NB4 (cell line): ENCODE measurements around the gene CTCFL.

Experiments
- DNase-seq: peaks from one replicate; pipeline ENCODE4 v3.0.0; 2010; ENCODE audit warnings: low read depth
- H3K4me3 ChIP-seq: one replicate; pipeline ENCODE4 v1.5.1; 2011; ENCODE audit warnings: mild to moderate bottlenecking, low read depth, low read length, moderate library complexity
- MYC ChIP-seq: IDR thresholded peaks from 2 replicates; pipeline ENCODE4 v1.6.1; 2011; ENCODE audit warnings: low read depth, low read length
- POLR2A ChIP-seq: IDR thresholded peaks from 2 replicates; pipeline ENCODE4 v1.6.1; 2011; ENCODE audit warnings: mild to moderate bottlenecking; ENCODE audit not compliant: insufficient read length; ENCODE audit errors: extremely low read depth
- TF ChIP-seq, protein P1 (sequence below): IDR thresholded peaks from 2 replicates; pipeline ENCODE4 v1.6.1; 2011; ENCODE audit warnings: low read depth, low read length
- TF ChIP-seq, protein P2 (sequence below): IDR thresholded peaks from one replicate; pipeline ENCODE4 v1.5.1; 2012; ENCODE audit warnings: low read depth, low read length

The CTCFL gene

GRCh38 chr20:57560554-57561355, 35.8 kb upstream of the CTCFL start, which contains the start of gene PCK1:
PCK1 (plus strand) TSS chr20:57561110; CDS start chr20:57561412, 302 bp downstream.
- DNase-seq = no peak
- TF ChIP-seq, protein P1, sequence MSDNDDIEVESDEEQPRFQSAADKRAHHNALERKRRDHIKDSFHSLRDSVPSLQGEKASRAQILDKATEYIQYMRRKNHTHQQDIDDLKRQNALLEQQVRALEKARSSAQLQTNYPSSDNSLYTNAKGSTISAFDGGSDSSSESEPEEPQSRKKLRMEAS = no peak
- no peak for TF ChIP-seq MYC
- TF ChIP-seq, protein P2, sequence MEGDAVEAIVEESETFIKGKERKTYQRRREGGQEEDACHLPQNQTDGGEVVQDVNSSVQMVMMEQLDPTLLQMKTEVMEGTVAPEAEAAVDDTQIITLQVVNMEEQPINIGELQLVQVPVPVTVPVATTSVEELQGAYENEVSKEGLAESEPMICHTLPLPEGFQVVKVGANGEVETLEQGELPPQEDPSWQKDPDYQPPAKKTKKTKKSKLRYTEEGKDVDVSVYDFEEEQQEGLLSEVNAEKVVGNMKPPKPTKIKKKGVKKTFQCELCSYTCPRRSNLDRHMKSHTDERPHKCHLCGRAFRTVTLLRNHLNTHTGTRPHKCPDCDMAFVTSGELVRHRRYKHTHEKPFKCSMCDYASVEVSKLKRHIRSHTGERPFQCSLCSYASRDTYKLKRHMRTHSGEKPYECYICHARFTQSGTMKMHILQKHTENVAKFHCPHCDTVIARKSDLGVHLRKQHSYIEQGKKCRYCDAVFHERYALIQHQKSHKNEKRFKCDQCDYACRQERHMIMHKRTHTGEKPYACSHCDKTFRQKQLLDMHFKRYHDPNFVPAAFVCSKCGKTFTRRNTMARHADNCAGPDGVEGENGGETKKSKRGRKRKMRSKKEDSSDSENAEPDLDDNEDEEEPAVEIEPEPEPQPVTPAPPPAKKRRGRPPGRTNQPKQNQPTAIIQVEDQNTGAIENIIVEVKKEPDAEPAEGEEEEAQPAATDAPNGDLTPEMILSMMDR = no peak
- TF ChIP-seq POLR2A = no peak
- no peak within 1 kb of the TSS for H3K4me3 ChIP-seq

GRCh38 chr20:57559658-57560553, 35.0 kb upstream of the CTCFL start:
- TF ChIP-seq, protein P2 = no peak
- TF ChIP-seq POLR2A (no peak), MYC (no peak)
- TF ChIP-seq, protein P1 = no peak
- DNase-seq = no peak
- H3K4me3 ChIP-seq = no peak overlapping the region

DNA sequence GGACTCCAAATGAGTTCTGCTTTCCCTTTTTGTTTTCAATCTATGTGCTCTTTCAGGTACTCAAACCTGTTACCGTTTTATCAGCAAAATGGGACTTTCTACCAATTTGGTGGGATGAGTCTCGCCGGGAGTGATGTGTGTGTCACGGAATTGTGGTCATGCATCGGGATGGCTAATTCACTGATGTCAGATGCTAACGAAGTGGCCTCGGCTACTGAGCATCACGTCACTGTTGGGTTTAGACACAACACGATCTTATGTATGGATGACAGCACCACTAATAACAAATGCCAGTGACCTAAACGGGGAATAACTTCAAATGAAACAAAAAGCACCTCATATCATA, 34.3 kb upstream of the CTCFL start:
- TF ChIP-seq MYC (no peak), POLR2A (no peak)
- TF ChIP-seq, protein P1 = no peak
- TF ChIP-seq, protein P2 = no peak
- DNase-seq = no peak
- H3K4me3 ChIP-seq = no peak overlapping the region

GRCh38 chr20:57558614-57559288, 33.8 kb upstream of the CTCFL start:
- H3K4me3 ChIP-seq = no peak overlapping the region
- DNase-seq = no peak
- TF ChIP-seq, protein P1 = no peak
- TF ChIP-seq, protein P2 = no peak
- no peak for TF ChIP-seq MYC

- DNase-seq = no peak
- TF ChIP-seq, protein P1 = no peak
- TF ChIP-seq, protein P2 = no peak
- TF ChIP-seq POLR2A (no peak), MYC (no peak)
- H3K4me3 ChIP-seq = no peak overlapping the region
Observed at GRCh38 chr20:57557926-57558613, 33.1 kb upstream of the CTCFL start.
